IMR-90 (cell line): ENCODE data around the gene BCAS1.

Experiments
- CEBPB ChIP-seq: IDR thresholded peaks from 2 replicates; pipeline ENCODE4 v1.6.1; 2012; ENCODE audit warnings: low read depth, low read length, improper control_type of control experiment
- CHD1 ChIP-seq: IDR thresholded peaks from 2 replicates; pipeline ENCODE4 v1.6.1; 2012; ENCODE audit warnings: low read depth, low read length, improper control_type of control experiment
- FOS ChIP-seq: fragments of 150-350 bp; IDR thresholded peaks from 2 replicates; pipeline ENCODE4 v1.6.1; 2016; ENCODE audit warnings: low read depth, low read length
- MAFK ChIP-seq: IDR thresholded peaks from 2 replicates; pipeline ENCODE4 v1.6.1; 2012; ENCODE audit warnings: low read depth, low read length, improper control_type of control experiment
- MAZ ChIP-seq: IDR thresholded peaks from 2 replicates; pipeline ENCODE4 v1.6.1; 2012; ENCODE audit warnings: low read depth, mild to moderate bottlenecking, low read length, improper control_type of control experiment, moderate library complexity, borderline replicate concordance
- MXI1 ChIP-seq: IDR thresholded peaks from 2 replicates; pipeline ENCODE4 v1.6.1; 2012; ENCODE audit warnings: low read depth, mild to moderate bottlenecking, low read length, moderate library complexity, borderline replicate concordance
- NFE2L2 ChIP-seq: fragments of 150-350 bp; IDR thresholded peaks from 2 replicates; pipeline ENCODE4 v1.6.1; 2016; ENCODE audit warnings: low read depth, mild to moderate bottlenecking, low read length
- POLR2A ChIP-seq: IDR thresholded peaks from 2 replicates; pipeline ENCODE4 v1.6.1; 2012; ENCODE audit warnings: mild to moderate bottlenecking, low read depth, low read length
- RAD21 ChIP-seq: IDR thresholded peaks from 2 replicates; pipeline ENCODE4 v1.6.1; 2012; ENCODE audit warnings: low read length, improper control_type of control experiment
- RFX5 ChIP-seq: IDR thresholded peaks from 2 replicates; pipeline ENCODE4 v1.8.0; 2012; ENCODE audit warnings: low read depth, mild to moderate bottlenecking, low read length, moderate library complexity
- SMC3 ChIP-seq: fragments of 150-350 bp; IDR thresholded peaks from 2 replicates; pipeline ENCODE4 v1.6.1; 2016; ENCODE audit warnings: low read depth, mild to moderate bottlenecking, antibody characterized with exemption, low read length, moderate library complexity
- TF ChIP-seq, protein P1 (sequence below): conservative IDR thresholded peaks from 2 replicates; pipeline ENCODE4 v1.5.1; 2012; ENCODE audit warnings: mild to moderate bottlenecking, low read depth, low read length, improper control_type of control experiment
- TF ChIP-seq, protein P2 (sequence below): fragments of 150-350 bp; IDR thresholded peaks from 2 replicates; pipeline ENCODE4 v1.6.1; 2017; ENCODE audit warnings: mild to moderate bottlenecking, antibody characterized with exemption, low read length, low read depth

DNA sequence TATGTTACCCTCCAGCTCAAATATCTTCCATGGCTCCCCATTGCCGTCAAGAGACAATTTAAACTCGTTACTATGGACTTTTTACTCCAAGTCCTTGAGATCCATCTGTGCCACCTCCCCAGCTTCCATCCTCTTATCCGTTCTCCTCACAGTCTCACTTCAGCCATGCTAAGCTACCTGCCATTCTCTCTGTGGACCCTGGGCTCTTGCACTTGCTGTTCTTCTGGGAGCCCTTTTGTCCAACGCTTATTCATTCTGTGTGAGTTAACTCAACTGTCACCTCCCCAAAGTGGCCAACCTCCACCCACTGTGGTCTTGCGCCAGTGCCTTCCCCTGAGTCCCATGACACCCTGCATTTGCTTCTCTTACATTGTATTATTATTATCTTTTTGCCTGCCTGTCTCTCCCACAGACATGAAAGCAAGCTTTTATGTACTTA lies 132.4 kb downstream of the BCAS1 start:
- TF ChIP-seq RFX5 (no peak), RAD21 (no peak), CHD1 (no peak), POLR2A (no peak), CEBPB (no peak), SMC3 (no peak), MXI1 (no peak), MAFK (no peak), FOS (no peak), MAZ (no peak), NFE2L2 (no peak)
- TF ChIP-seq, protein P1, sequence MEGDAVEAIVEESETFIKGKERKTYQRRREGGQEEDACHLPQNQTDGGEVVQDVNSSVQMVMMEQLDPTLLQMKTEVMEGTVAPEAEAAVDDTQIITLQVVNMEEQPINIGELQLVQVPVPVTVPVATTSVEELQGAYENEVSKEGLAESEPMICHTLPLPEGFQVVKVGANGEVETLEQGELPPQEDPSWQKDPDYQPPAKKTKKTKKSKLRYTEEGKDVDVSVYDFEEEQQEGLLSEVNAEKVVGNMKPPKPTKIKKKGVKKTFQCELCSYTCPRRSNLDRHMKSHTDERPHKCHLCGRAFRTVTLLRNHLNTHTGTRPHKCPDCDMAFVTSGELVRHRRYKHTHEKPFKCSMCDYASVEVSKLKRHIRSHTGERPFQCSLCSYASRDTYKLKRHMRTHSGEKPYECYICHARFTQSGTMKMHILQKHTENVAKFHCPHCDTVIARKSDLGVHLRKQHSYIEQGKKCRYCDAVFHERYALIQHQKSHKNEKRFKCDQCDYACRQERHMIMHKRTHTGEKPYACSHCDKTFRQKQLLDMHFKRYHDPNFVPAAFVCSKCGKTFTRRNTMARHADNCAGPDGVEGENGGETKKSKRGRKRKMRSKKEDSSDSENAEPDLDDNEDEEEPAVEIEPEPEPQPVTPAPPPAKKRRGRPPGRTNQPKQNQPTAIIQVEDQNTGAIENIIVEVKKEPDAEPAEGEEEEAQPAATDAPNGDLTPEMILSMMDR: no peak
- TF ChIP-seq, protein P2, sequence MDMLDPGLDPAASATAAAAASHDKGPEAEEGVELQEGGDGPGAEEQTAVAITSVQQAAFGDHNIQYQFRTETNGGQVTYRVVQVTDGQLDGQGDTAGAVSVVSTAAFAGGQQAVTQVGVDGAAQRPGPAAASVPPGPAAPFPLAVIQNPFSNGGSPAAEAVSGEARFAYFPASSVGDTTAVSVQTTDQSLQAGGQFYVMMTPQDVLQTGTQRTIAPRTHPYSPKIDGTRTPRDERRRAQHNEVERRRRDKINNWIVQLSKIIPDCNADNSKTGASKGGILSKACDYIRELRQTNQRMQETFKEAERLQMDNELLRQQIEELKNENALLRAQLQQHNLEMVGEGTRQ: no peak
